GM12801 (cell line): Measurements from ENCODE around the gene AVP.

Experiments
- TF ChIP-seq, protein P1 (sequence below): IDR thresholded peaks from one replicate; pipeline ENCODE4 v1.5.1; 2011; ENCODE audit warnings: control low read depth; ENCODE audit not compliant: insufficient read length; ENCODE audit errors: extremely low read depth

AVP gene, protein sequence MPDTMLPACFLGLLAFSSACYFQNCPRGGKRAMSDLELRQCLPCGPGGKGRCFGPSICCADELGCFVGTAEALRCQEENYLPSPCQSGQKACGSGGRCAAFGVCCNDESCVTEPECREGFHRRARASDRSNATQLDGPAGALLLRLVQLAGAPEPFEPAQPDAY

GRCh38 chr20:3084283-3084985 is at the start of gene AVP:
Gene AVP (minus strand): TSS chr20:3084724. CDS start chr20:3084674, 50 bp downstream.
- TF ChIP-seq, protein P1, sequence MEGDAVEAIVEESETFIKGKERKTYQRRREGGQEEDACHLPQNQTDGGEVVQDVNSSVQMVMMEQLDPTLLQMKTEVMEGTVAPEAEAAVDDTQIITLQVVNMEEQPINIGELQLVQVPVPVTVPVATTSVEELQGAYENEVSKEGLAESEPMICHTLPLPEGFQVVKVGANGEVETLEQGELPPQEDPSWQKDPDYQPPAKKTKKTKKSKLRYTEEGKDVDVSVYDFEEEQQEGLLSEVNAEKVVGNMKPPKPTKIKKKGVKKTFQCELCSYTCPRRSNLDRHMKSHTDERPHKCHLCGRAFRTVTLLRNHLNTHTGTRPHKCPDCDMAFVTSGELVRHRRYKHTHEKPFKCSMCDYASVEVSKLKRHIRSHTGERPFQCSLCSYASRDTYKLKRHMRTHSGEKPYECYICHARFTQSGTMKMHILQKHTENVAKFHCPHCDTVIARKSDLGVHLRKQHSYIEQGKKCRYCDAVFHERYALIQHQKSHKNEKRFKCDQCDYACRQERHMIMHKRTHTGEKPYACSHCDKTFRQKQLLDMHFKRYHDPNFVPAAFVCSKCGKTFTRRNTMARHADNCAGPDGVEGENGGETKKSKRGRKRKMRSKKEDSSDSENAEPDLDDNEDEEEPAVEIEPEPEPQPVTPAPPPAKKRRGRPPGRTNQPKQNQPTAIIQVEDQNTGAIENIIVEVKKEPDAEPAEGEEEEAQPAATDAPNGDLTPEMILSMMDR, result no peak

GRCh38 chr20:3134151-3134550 is 49.6 kb upstream of the AVP start:
- TF ChIP-seq, protein P1, result no peak

DNA sequence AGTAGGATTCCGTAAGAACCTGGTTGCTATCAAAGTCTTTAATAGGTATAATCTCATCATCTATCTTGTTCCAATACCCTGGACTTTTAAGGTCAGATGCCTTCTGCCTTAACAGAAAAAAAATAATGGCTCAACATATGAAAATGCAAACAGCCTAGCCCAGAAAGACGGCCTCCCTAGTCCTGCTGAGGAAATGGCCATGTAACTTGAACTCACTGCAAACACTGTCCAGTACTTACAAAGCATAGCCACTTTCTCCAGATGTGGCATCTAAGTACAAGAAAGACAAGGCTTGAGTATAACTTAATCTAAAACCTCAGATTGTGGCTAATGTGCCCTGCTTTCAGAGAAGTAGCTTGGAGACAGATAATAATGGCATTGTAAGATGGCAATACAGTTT is 48.6 kb upstream of the AVP start:
- TF ChIP-seq, protein P1, result no peak

DNA sequence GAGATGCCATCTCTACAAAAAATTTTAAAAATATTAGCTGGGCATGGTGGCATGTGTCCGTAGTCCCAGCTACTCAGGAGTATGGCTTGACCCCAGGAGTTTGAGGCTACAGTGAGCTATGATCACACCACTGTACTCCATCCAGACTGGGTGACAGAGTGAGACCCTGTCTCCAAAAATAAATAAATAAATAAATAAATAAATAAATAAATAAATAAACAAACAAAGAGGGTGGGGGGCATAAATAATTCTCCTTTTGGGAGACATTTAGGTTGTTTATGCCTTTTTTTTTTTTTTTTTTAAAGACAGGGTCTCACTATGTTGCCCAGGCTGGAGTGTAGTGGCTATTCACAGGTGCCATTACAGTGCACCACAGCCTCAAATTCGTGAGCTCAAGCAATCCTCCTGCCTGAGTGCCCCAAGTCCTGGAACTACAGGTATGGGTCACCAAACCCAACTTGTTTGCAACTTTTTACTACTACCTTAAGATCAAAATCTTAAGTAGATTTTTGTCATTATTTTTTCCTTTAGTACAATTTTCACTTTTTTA is 45.6 kb upstream of the AVP start:
- TF ChIP-seq, protein P1, result no peak

DNA sequence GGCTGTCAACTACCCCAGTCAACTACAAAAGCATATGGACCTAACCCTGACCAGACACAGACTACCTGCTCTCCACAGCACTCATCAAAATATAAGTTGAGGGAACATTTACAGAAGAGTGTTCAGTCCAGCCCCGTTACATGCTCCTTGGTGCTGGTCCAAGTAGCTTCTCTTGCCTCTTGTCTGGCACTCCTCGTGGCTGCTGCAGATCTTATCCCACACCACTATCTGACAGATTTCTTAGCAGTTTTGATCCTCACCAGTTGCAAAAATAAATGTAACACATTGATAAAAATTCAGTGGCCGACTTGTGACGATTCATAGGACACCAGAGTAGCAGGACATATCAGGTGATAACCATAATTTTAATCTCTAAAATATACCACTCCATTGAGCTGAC is 44.6 kb upstream of the AVP start:
- TF ChIP-seq, protein P1, result no peak

DNA sequence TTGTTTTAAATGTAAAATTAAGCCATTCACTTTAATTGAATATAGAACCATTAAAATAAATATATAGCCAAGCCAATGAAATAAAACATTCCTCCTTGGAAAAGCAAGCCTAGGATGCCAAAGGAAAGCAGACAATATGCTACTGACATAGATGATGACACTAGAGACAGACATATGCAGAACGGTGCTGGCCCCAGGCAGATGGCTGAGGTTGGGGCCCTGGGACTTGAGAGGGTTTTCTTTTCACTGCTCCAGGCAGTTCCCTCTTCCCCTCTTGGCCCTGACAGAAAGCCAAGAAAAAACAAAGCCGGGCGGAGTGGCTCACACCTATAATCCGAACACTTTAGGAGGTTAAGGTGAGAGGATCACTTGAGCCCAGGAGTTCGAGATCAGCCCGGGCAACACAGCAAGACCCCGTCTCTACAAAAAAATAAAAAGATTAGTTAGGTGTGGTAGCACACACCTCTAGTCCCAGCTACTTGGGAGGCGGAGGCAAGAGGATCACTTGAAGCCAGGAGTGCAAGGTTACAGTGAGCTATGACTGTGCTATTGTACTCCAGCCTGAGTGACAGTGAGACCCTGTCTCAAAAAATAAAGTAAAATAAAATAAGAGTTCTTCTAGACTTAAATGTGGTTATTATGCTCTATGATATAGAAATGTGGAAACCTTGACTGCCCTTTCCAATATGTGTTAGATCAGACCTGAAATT is 43.9 kb upstream of the AVP start:
- TF ChIP-seq, protein P1, result no peak

GRCh38 chr20:3126527-3126859 is 42.0 kb upstream of the AVP start:
- TF ChIP-seq, protein P1, result no peak
